Esophagus muscularis mucosa (tissue), 4 donors: ENCODE results near the gene KCNE4. TPM values are rescaled to one million over a fixed set of nuclear protein-coding genes. Genes with fewer than 3 reads are reported as not detected.
A peak's percentile ranks its signal among the peaks of the same experiment; 100 is the strongest.

ENCODE experiments used
- DNase-seq: peaks from one replicate; pipeline ENCODE4 v3.0.0-alpha.2; 2017; ENCODE audit errors: extremely low spot score
- H3K27ac ChIP-seq, 4 donors: fragments of 200-600 bp; sonication (generic); replicated peaks in 1 of 4; 1 replicate in 3 of 4; 2 replicates in 1 of 4; pipeline ENCODE4 v1.5.1; 2016 to 2019; ENCODE audit warnings: mild to moderate bottlenecking in 1 of 4
- H3K27me3 ChIP-seq, 4 donors: fragments of 200-600 bp; sonication (generic); one replicate each; pipeline versions ENCODE4 v1.5.1 to v1.6.0; 2016 to 2019
- H3K36me3 ChIP-seq, 4 donors: fragments of 200-600 bp; sonication (generic); one replicate each; pipeline ENCODE4 v1.5.1; 2016 to 2019
- H3K4me1 ChIP-seq, 4 donors: fragments of 200-600 bp; sonication (generic); one replicate each; pipeline ENCODE4 v1.5.1; 2016 to 2019
- H3K4me3 ChIP-seq, 4 donors: fragments of 200-600 bp; sonication (generic); 1 replicate in 2 of 4; 2 replicates in 2 of 4; pipeline ENCODE4 v1.5.1; 2016 to 2019; ENCODE audit warnings: mild to moderate bottlenecking in 4 of 4, moderate library complexity in 1 of 4
- H3K9me3 ChIP-seq, 4 donors: fragments of 200-600 bp; sonication (generic); 1 replicate in 3 of 4; 2 replicates in 1 of 4; pipeline ENCODE4 v1.5.1; 2016 to 2019
- CTCF ChIP-seq, 3 experiments: fragments of 200-600 bp in 2 of 3; fragments of 450-650 bp in 1 of 3; sonication (generic) in 2 of 3; IDR thresholded peaks; one replicate each; pipeline ENCODE4 v1.5.1; 2017 to 2019; ENCODE audit warnings: antibody characterized with exemption in 3 of 3, mild to moderate bottlenecking in 2 of 3, moderate library complexity in 1 of 3
- EP300 ChIP-seq: sonication (generic); formaldehyde crosslinking; IDR thresholded peaks from one replicate; pipeline ENCODE4 v1.6.1; 2017; ENCODE audit warnings: antibody characterized with exemption
- POLR2A ChIP-seq: fragments of 450-650 bp; IDR thresholded peaks from one replicate; pipeline ENCODE4 v1.6.1; 2017; ENCODE audit warnings: antibody characterized with exemption, moderate library complexity, mild to moderate bottlenecking, low read depth
- POLR2AphosphoS5 ChIP-seq, 2 donors: sonication (generic); formaldehyde crosslinking; IDR thresholded peaks; one replicate each; pipeline ENCODE4 v1.6.1; 2017; ENCODE audit warnings: antibody characterized with exemption in 2 of 2
- WGBS: methylation state at CpG from one replicate; pipeline ENCODE4 v1.1.5; 2018; 5-methylcytosine and 5-hydroxymethylcytosine counted together
- intact Hi-C: fragments of 100-400 bp; cut with DNase I; formaldehyde crosslinking; loops from one replicate; pipeline ENCODE4 v1.15.1; 2023
- total RNA-seq, 4 donors: library from RNA; depleted of rRNA; stranded (reverse); fragments of >200 nt; gene quantifications; one replicate each; pipeline versions ENCODE4 v1.1.0 to v1.2.1, GENCODE V29; 2016

Gene KCNE4
- total RNA-seq, 4 donors from 2014 or later, result 11.6 to 38.1 (median 17.7) TPM

DNA sequence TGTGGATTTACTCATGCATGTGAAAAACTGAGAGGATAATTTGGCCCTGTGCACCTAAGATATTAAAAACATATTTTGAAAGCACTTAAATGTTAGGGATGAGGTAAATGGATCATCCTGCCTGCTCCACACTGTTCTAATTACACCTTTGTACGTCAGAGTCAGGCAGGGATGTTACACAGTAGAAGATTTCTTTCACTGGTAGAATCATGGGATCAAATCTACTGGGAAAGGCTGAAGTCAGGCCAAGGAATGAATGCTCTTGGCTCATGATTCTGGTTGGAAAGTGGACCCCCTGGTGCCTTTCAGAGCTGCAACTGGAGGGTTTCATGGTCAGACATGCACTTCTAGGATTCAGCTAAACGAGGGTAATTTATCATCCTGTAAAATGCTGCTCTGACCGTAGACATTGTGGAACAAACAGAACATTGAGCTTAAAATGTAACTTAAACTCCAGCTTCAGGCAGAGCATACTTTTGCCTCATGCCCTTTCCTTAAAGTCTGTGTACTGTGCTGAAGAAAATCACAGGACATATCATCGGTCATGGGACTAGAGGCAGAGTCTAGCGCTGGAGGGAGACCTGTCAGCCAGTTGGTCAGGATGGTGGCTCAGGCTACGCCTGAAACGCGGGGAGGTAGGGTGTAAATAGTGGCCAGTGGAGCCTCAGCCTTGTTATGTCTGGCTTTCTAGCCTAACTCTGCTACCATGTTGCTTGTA is 4.9 kb downstream of the KCNE4 start:
- Histone ChIP-seq H3K4me3 (no peak overlapping the region), H3K9me3 (no peaks in the 10 kb centered on the region), H3K36me3 (no peaks in the 10 kb centered on the region), H3K27ac (peak overlapping the region; percentile 86 to 92 (median 90)), H3K4me1 (peaks cover 10 to 75% (median 67%) of the 10 kb centered on the region in 4 donors), H3K27me3 (no peaks in the 10 kb centered on the region)
- no peak for DNase-seq
- WGBS, result 47% methylated on average over 8 of the region's 8 CpGs
- intact Hi-C loops, result loop anchor here (5.0 kb wide), 1 partner anchor 45 kb away; no protein-coding TSS in a partner anchor
- TF ChIP-seq POLR2AphosphoS5 (IDR thresholded peaks at IDR 0.05) (peak in 1 of 2 donors; percentile 49), EP300 (no peak), CTCF (IDR thresholded peaks at IDR 0.05) (no peak), POLR2A (no peak)

- H3K36me3 ChIP-seq, result no peaks in the 10 kb centered on the region
- WGBS, result 67% methylated on average over 4 of the region's 4 CpGs
- H3K9me3 ChIP-seq, result no peaks in the 10 kb centered on the region
- H3K27ac ChIP-seq, result peak overlapping the region; percentile 86 to 92 (median 90)
- TF ChIP-seq CTCF (IDR thresholded peaks at IDR 0.05) (no peak), POLR2AphosphoS5 (IDR thresholded peaks at IDR 0.05) (no peak), EP300 (no peak)
- intact Hi-C loops, result loop anchor here (5.0 kb wide), 1 partner anchor 45 kb away; no protein-coding TSS in a partner anchor
- H3K4me1 ChIP-seq, result peaks cover 10 to 75% (median 68%) of the 10 kb centered on the region in 4 donors
- no peaks in the 10 kb centered on the region for H3K27me3 ChIP-seq
- H3K4me3 ChIP-seq, result no peak overlapping the region
- no peak for DNase-seq
Measured at GRCh38 chr2:223057569-223057968, 5.6 kb downstream of the KCNE4 start.

DNA sequence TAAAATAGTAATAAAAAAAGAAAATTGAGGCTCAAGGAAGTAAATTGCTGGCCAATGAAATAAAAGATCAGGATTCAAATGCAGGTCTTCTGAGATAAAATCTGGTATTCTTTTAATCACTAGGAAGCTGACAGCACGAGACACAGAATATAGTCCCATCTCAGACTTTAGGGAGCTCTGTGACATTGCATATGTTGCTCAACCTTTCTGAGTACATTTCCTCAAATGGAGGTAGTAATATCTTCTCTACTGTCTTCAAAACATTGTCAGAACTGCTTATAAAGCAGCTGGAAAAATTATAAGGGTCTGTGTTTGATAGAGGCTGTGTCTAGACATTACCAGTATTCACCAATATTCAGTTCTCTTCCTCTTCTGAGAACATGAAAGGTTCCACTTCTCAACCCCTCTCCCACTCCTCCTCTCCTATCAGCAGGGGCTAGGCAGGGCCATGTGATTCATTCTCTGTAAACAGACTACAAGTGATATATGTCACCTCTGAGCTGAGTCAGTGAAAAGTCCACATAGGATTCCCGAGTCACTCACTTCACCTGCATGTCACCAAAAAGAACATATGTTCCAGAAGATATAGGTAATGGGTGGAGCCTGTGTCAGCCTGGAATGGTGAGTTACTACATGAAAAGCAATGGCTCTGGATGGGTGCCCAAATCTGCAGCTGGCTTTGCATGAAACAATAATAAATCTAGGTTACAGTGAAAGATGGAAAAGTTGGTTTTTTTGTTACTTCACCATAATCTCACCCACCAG is 7.1 kb downstream of the KCNE4 start:
- H3K27ac ChIP-seq, result no peak overlapping the region
- intact Hi-C loops, result loop anchor here (5.0 kb wide), 1 partner anchor 43 kb away; no protein-coding TSS in a partner anchor

GRCh38 chr2:223060201-223060825 is 8.3 kb downstream of the KCNE4 start:
- DNase-seq, result peak; percentile 77
- intact Hi-C loops, result no loop called here
- H3K27ac ChIP-seq, result peak overlapping the region in 1 of 4 donors; percentile 5
- H3K4me1 ChIP-seq, result peaks cover 10 to 61% (median 55%) of the 10 kb centered on the region in 4 donors
- H3K4me3 ChIP-seq, result no peak overlapping the region
- TF ChIP-seq POLR2A (no peak), POLR2AphosphoS5 (IDR thresholded peaks at IDR 0.05) (no peak), EP300 (no peak), CTCF (IDR thresholded peaks at IDR 0.05) (no peak)
- 96% methylated on average over 4 of the region's 4 CpGs for WGBS
- H3K27me3 ChIP-seq, result no peaks in the 10 kb centered on the region
- H3K36me3 ChIP-seq, result no peaks in the 10 kb centered on the region
- no peaks in the 10 kb centered on the region for H3K9me3 ChIP-seq

More for the DNA sequence above, 7.1 kb downstream of the KCNE4 start:
- Histone ChIP-seq H3K4me3 (no peak overlapping the region), H3K27me3 (no peaks in the 10 kb centered on the region), H3K4me1 (peaks cover 10 to 72% (median 64%) of the 10 kb centered on the region in 4 donors), H3K36me3 (no peaks in the 10 kb centered on the region), H3K9me3 (no peaks in the 10 kb centered on the region)
- DNase-seq, result no peak
- 74% methylated on average over 2 of the region's 2 CpGs for WGBS
- TF ChIP-seq CTCF (IDR thresholded peaks at IDR 0.05), result no peak
